ENCODE measurements around the gene HRG. TPM values are rescaled to one million over a fixed set of nuclear protein-coding genes. Genes with fewer than 3 reads are reported as not detected.
"Not testable (repeated sequence)": the region's sequence is repeated elsewhere in the genome, so short reads cannot be mapped to it uniquely, and the experiment has no call there.

The HRG gene
- total RNA-seq, 6 experiments from 2014 or later, result 378 to 1,312 (median 664) TPM

- no peak for TF ChIP-seq POLR2A (IDR thresholded peaks at IDR 0.05)
- TF ChIP-seq, protein P1, sequence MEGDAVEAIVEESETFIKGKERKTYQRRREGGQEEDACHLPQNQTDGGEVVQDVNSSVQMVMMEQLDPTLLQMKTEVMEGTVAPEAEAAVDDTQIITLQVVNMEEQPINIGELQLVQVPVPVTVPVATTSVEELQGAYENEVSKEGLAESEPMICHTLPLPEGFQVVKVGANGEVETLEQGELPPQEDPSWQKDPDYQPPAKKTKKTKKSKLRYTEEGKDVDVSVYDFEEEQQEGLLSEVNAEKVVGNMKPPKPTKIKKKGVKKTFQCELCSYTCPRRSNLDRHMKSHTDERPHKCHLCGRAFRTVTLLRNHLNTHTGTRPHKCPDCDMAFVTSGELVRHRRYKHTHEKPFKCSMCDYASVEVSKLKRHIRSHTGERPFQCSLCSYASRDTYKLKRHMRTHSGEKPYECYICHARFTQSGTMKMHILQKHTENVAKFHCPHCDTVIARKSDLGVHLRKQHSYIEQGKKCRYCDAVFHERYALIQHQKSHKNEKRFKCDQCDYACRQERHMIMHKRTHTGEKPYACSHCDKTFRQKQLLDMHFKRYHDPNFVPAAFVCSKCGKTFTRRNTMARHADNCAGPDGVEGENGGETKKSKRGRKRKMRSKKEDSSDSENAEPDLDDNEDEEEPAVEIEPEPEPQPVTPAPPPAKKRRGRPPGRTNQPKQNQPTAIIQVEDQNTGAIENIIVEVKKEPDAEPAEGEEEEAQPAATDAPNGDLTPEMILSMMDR (IDR thresholded peaks at IDR 0.05), result no peak
- Histone ChIP-seq H3K36me3 (peaks cover 0 to 19% (median 2%) of the 10 kb centered on the region in 4 donors), H3K4me1 (peaks cover 0 to 4% (median 0%) of the 10 kb centered on the region in 4 donors), H3K9me3 (no peaks in the 10 kb centered on the region), H3K4me3 (no peak overlapping the region), H3K27me3 (no peaks in the 10 kb centered on the region), H3K27ac (no peak overlapping the region)
- 100% methylated on average over 1 of the region's 1 CpG for WGBS (ENCODE audit: insufficient coverage, low coverage, low lambda C conversion rate, missing lambda C conversion rate)
- DNase-seq (no peak), ATAC-seq (no peak)
- intact Hi-C loops (cut with DNase I), result no loop called here
Measured at GRCh38 chr3:186680869-186681268, 15.1 kb downstream of the HRG start.

DNA sequence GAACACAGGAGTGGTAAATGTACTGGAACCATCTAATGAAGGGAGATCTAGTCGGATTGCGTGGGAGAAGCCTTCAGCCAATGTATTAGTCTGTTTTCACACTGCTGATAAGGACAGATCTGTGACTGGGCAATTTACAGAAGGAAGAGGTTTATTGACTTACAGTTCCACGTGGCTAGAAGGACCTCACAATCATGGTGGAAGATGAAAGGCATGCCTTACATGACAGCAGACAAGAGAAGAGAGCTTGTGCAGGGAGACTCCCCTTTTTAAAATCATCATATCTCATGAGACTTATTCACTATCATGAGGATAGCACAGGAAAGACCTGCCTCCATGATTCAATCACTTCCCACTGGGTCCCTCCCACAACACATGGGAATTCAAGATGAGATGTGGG is 17.0 kb downstream of the HRG start:
- Histone ChIP-seq H3K36me3 (no peaks in the 10 kb centered on the region), H3K4me3 (no peak overlapping the region), H3K27ac (no peak overlapping the region), H3K27me3 (no peaks in the 10 kb centered on the region), H3K9me3 (no peaks in the 10 kb centered on the region), H3K4me1 (peaks cover 0 to 4% (median 0%) of the 10 kb centered on the region in 4 donors)
- ATAC-seq, result no peak
- WGBS (ENCODE audit: insufficient coverage, low coverage, low lambda C conversion rate, missing lambda C conversion rate), result 67% methylated on average over 3 of the region's 3 CpGs
- TF ChIP-seq, protein P1 (IDR thresholded peaks at IDR 0.05), result no peak
- TF ChIP-seq POLR2A (IDR thresholded peaks at IDR 0.05), result no peak
- intact Hi-C loops (cut with DNase I), result no loop called here
- no peak for DNase-seq

GRCh38 chr3:186683979-186684378 is 18.2 kb downstream of the HRG start:
- ATAC-seq, result no peak
- Histone ChIP-seq H3K36me3 (no peaks in the 10 kb centered on the region), H3K9me3 (no peaks in the 10 kb centered on the region), H3K4me3 (no peak overlapping the region), H3K4me1 (peaks cover 0 to under 1% (median 0%) of the 10 kb centered on the region in 4 donors), H3K27ac (no peak overlapping the region), H3K27me3 (no peaks in the 10 kb centered on the region)
- no peak for TF ChIP-seq POLR2A (IDR thresholded peaks at IDR 0.05)
- TF ChIP-seq, protein P1 (IDR thresholded peaks at IDR 0.05), result no peak
- intact Hi-C loops (cut with DNase I), result no loop called here
- WGBS (ENCODE audit: insufficient coverage, low coverage, low lambda C conversion rate, missing lambda C conversion rate), result 90% methylated on average over 3 of the region's 3 CpGs
- no peak for DNase-seq

DNA sequence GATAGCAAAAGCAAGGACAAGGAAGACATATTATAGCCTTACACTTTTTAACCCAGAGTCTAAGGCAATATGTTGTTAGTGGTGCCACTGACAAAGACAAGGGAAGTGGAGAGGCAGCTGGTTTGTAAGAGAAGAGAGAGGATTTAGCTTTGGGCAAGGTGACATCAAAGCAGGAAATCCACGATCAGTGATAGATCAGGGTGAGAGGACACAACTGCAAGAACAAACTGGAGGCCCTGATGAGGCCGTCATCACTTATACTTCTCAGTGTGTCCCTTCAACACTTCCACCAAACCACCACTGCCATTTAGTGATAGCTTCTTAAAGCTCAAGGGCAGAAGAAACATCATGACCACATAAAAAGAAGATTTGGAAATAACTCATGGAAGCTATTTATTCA is 20.7 kb downstream of the HRG start:
- H3K4me1 ChIP-seq; H3K9me3 ChIP-seq; H3K27ac ChIP-seq; intact Hi-C loops (cut with DNase I); H3K4me3 ChIP-seq; H3K27me3 ChIP-seq; DNase-seq; H3K36me3 ChIP-seq; ATAC-seq: not testable (repeated sequence)
- WGBS (ENCODE audit: insufficient coverage, low coverage, low lambda C conversion rate, missing lambda C conversion rate), result 80% methylated on average over 2 of the region's 2 CpGs

DNA sequence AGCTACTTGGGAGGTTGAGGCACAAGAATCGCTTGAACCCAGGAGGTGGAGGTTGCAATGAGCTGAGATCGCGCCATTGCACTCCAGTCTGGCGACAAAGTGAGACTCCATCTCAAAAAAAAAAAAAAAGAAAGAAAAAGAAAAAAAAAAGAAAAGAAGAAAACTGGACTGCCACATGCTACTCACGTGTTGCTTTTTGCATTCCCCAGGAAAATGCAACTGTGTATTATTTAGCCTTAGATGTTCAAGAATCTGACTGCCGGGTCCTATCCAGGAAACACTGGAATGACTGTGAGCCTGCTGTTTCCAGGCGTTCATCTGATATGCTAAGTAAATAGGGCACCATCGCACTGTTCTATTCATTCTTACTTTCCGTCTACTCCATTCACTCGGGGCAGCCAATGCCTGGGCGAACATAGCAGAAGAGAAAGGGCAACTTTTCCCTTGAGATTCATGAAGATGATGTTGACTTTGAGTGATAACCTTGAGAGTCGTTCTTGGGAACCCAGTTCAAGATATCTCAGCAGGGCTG is 21.4 kb downstream of the HRG start:
- 72% methylated on average over 10 of the region's 12 CpGs for WGBS (ENCODE audit: insufficient coverage, low coverage, low lambda C conversion rate, missing lambda C conversion rate)
- intact Hi-C loops (cut with DNase I), result no loop called here
- no peaks in the 10 kb centered on the region for H3K4me1 ChIP-seq
- H3K9me3 ChIP-seq, result no peaks in the 10 kb centered on the region
- H3K36me3 ChIP-seq, result no peaks in the 10 kb centered on the region
- DNase-seq (no peak), ATAC-seq (no peak)
- no peak overlapping the region for H3K27ac ChIP-seq
- TF ChIP-seq POLR2A (IDR thresholded peaks at IDR 0.05), result no peak
- TF ChIP-seq, protein P1 (IDR thresholded peaks at IDR 0.05), result no peak
- no peak overlapping the region for H3K4me3 ChIP-seq
- H3K27me3 ChIP-seq, result no peaks in the 10 kb centered on the region

- H3K4me1 ChIP-seq; H3K27me3 ChIP-seq; DNase-seq; H3K27ac ChIP-seq; H3K9me3 ChIP-seq; H3K36me3 ChIP-seq; intact Hi-C loops (cut with DNase I); H3K4me3 ChIP-seq; ATAC-seq: not testable (repeated sequence)
- 73% methylated on average over 1 of the region's 1 CpG for WGBS (ENCODE audit: insufficient coverage, low coverage, low lambda C conversion rate, missing lambda C conversion rate)
Measured at GRCh38 chr3:186690304-186690703, 24.5 kb downstream of the HRG start.
